Measurements from ENCODE around the gene AK2.
"Not testable (repeated sequence)": the region's sequence is repeated elsewhere in the genome, so short reads cannot be mapped to it uniquely, and the experiment has no call there.

The AK2 gene

GRCh38 chr1:33080373-33080772 is 43.7 kb upstream of the AK2 start:
- TF ChIP-seq CTCF (IDR thresholded peaks at IDR 0.05; ENCODE audit: low read depth, low read length, missing control alignments) = no peak
- no peak for DNase-seq (ENCODE audit: low read depth)
- H3K4me3 ChIP-seq (ENCODE audit: low read depth, low read length) = peak overlapping the region; percentile 68
- in situ Hi-C loops (cut with HindIII; ENCODE audit: low sequenced_read_pairs) = no loop called here

- in situ Hi-C loops (cut with HindIII; ENCODE audit: low sequenced_read_pairs) = no loop called here
- DNase-seq (ENCODE audit: low read depth) = no peak
Observed at GRCh38 chr1:33078030-33078591, 41.4 kb upstream of the AK2 start.

GRCh38 chr1:33074193-33074945 is 37.7 kb upstream of the AK2 start:
- no peak for TF ChIP-seq CTCF (IDR thresholded peaks at IDR 0.05; ENCODE audit: low read depth, low read length, missing control alignments)
- in situ Hi-C loops (cut with HindIII; ENCODE audit: low sequenced_read_pairs) = no loop called here
- H3K4me3 ChIP-seq (ENCODE audit: low read depth, low read length) = no peak overlapping the region
- no peak for DNase-seq (ENCODE audit: low read depth)

More at GRCh38 chr1:33078030-33078591, 41.4 kb upstream of the AK2 start:
- no peak for TF ChIP-seq CTCF (IDR thresholded peaks at IDR 0.05; ENCODE audit: low read depth, low read length, missing control alignments)
- no peak overlapping the region for H3K4me3 ChIP-seq (ENCODE audit: low read depth, low read length)

- no peak overlapping the region for H3K4me3 ChIP-seq (ENCODE audit: low read depth, low read length)
- DNase-seq (ENCODE audit: low read depth) = no peak
- in situ Hi-C loops (cut with HindIII; ENCODE audit: low sequenced_read_pairs) = no loop called here
- no peak for TF ChIP-seq CTCF (IDR thresholded peaks at IDR 0.05; ENCODE audit: low read depth, low read length, missing control alignments)
Observed at GRCh38 chr1:33072707-33073106, 36.0 kb upstream of the AK2 start.

- no peak for DNase-seq (ENCODE audit: low read depth)
- H3K4me3 ChIP-seq (ENCODE audit: low read depth, low read length) = no peak overlapping the region
- in situ Hi-C loops (cut with HindIII; ENCODE audit: low sequenced_read_pairs) = no loop called here
- TF ChIP-seq CTCF (IDR thresholded peaks at IDR 0.05; ENCODE audit: low read depth, low read length, missing control alignments) = no peak
Observed at GRCh38 chr1:33070628-33071027, 33.9 kb upstream of the AK2 start.

- DNase-seq (ENCODE audit: low read depth); in situ Hi-C loops (cut with HindIII; ENCODE audit: low sequenced_read_pairs); H3K4me3 ChIP-seq (ENCODE audit: low read depth, low read length): not testable (repeated sequence)
Observed at GRCh38 chr1:33068108-33068507, 31.4 kb upstream of the AK2 start.

- DNase-seq (ENCODE audit: low read depth); H3K4me3 ChIP-seq (ENCODE audit: low read depth, low read length); in situ Hi-C loops (cut with HindIII; ENCODE audit: low sequenced_read_pairs): not testable (repeated sequence)
Observed at GRCh38 chr1:33066477-33066876, 29.8 kb upstream of the AK2 start.

All from astrocyte of the cerebellum (primary cell).